GM12878 (cell line): ENCODE measurements around the gene TMEM161A. TPM values are rescaled to one million over a fixed set of nuclear protein-coding genes. Genes with fewer than 3 reads are reported as not detected.

Experiments
- ATAC-seq: fragments of 200-7000 bp; cut with Tn5 transposase; 3 replicates; pipeline ENCODE4 v1.9.1; 2020; ENCODE audit warnings: mild to moderate bottlenecking, moderate library complexity
- BruUV-seq: library from RNA; stranded (reverse); fragments of 400-500 nt; replicated peaks from 2 replicates; lab custom pipeline; 2021; lab: Mats Ljungman, UMichigan
- CTCF ChIA-PET: fragments of 300-600 bp; sonication (Branson Sonifier 250); formaldehyde crosslinking; extraction: SDS; loops from one replicate; lab custom pipeline; 2021; ENCODE audit warnings: inconsistent platforms; lab: Yijun Ruan, JAX
- POLR2A ChIA-PET: fragments of 350-600 bp; formaldehyde crosslinking; extraction: SDS; loops from one replicate; lab custom pipeline; 2021; ENCODE audit warnings: inconsistent platforms; lab: Charles Lee
- RAD21 ChIA-PET: fragments of 300-600 bp; sonication (Branson Sonifier 250); formaldehyde crosslinking; loops from one replicate; lab custom pipeline; 2023; ENCODE audit warnings: antibody characterized with exemption; ENCODE audit not compliant: unreplicated experiment; lab: Charles Lee
- SMC1A ChIA-PET: fragments of 300-600 bp; sonication (Branson Sonifier 250); formaldehyde crosslinking; loops from one replicate; lab custom pipeline; 2023; ENCODE audit not compliant: unreplicated experiment, uncharacterized antibody; lab: Charles Lee
- DNase-seq: peaks from one replicate; pipeline ENCODE4 v3.0.0-alpha.2; 2011; ENCODE audit warnings: low read depth, low spot score
- FAIRE-seq: peaks from 3 replicates; lab custom pipeline; 2011; peaks lifted over from hg19 to GRCh38; lab: Jason Lieb, UNC
- H2AFZ ChIP-seq: 2 replicates; pipeline ENCODE4 v1.6.0; 2011; ENCODE audit warnings: low read depth, low read length, control low read depth; ENCODE audit not compliant: control insufficient read depth
- H3K27ac ChIP-seq: 2 replicates; pipeline ENCODE4 v1.5.1; 2011; ENCODE audit warnings: control low read depth; ENCODE audit not compliant: control insufficient read depth, insufficient read depth
- H3K27me3 ChIP-seq, 2 experiments: replicated peaks in 1 of 2; 2 replicates each; pipeline versions ENCODE4 v1.6.0 to v1.6.1; 2011; ENCODE audit warnings: low read length in 1 of 2; ENCODE audit not compliant: control insufficient read depth in 2 of 2, insufficient read depth in 2 of 2
- H3K36me3 ChIP-seq, 2 experiments: 2 replicates each; pipeline ENCODE4 v1.5.1; 2011; ENCODE audit warnings: low read length in 1 of 2; ENCODE audit not compliant: control insufficient read depth in 2 of 2, insufficient read depth in 2 of 2
- H3K4me1 ChIP-seq: 2 replicates; pipeline ENCODE4 v1.6.1; 2011; ENCODE audit warnings: mild to moderate bottlenecking, low read length, moderate library complexity, mixed read lengths; ENCODE audit not compliant: control insufficient read depth, insufficient read depth
- H3K4me2 ChIP-seq: 2 replicates; pipeline ENCODE4 v1.6.0; 2011; ENCODE audit warnings: control low read depth; ENCODE audit not compliant: control insufficient read depth, insufficient read depth
- H3K4me3 ChIP-seq: fragments of 200-600 bp; sonication (generic); 2 replicates; pipeline ENCODE4 v1.5.1; 2016
- H3K79me2 ChIP-seq: 2 replicates; pipeline ENCODE4 v1.6.0; 2011; ENCODE audit warnings: low read length; ENCODE audit not compliant: control insufficient read depth, insufficient read depth
- H3K9ac ChIP-seq: 2 replicates; pipeline ENCODE4 v1.8.0; 2011; ENCODE audit warnings: low read length, control low read depth, mixed read lengths; ENCODE audit not compliant: control insufficient read depth, insufficient read depth
- H3K9me3 ChIP-seq: replicated peaks from 3 replicates; pipeline ENCODE4 v1.5.1; 2011; ENCODE audit warnings: mild to moderate bottlenecking, low read length; ENCODE audit not compliant: control insufficient read depth, insufficient read depth
- H4K20me1 ChIP-seq: 2 replicates; pipeline ENCODE4 v1.6.0; 2011; ENCODE audit not compliant: control insufficient read depth, insufficient read depth
- CBX3 ChIP-seq: fragments of 200-600 bp; sonication (generic); IDR thresholded peaks from 2 replicates; pipeline ENCODE4 v1.6.1; 2016; ENCODE audit warnings: low read depth, borderline replicate concordance
- CEBPZ ChIP-seq: fragments of 150-350 bp; IDR thresholded peaks from 2 replicates; pipeline ENCODE4 v1.6.1; 2016; ENCODE audit warnings: low read depth, low read length
- HCFC1 ChIP-seq: fragments of 150-350 bp; IDR thresholded peaks from 2 replicates; pipeline ENCODE4 v1.6.1; 2014; ENCODE audit warnings: low read length
- JUNB ChIP-seq: IDR thresholded peaks from 2 replicates; pipeline ENCODE4 v1.6.1; 2016; ENCODE audit warnings: antibody characterized with exemption, mild to moderate bottlenecking
- MLLT1 ChIP-seq: fragments of 450-650 bp; IDR thresholded peaks from 2 replicates; pipeline ENCODE4 v1.6.1; 2016; ENCODE audit warnings: mild to moderate bottlenecking
- NFXL1 ChIP-seq: fragments of 450-650 bp; IDR thresholded peaks from 2 replicates; pipeline ENCODE4 v1.6.1; 2017; ENCODE audit warnings: antibody characterized with exemption, mild to moderate bottlenecking, borderline replicate concordance
- NR2C2 ChIP-seq: IDR thresholded peaks from 2 replicates; pipeline ENCODE4 v1.6.1; 2011; ENCODE audit warnings: borderline replicate concordance, low read depth; ENCODE audit not compliant: control insufficient read depth, insufficient read length
- RAD51 ChIP-seq: fragments of 450-650 bp; IDR thresholded peaks from 2 replicates; pipeline ENCODE4 v1.6.1; 2016; ENCODE audit warnings: moderate library complexity, mild to moderate bottlenecking, inconsistent platforms
- SUPT20H ChIP-seq: IDR thresholded peaks from 2 replicates; pipeline ENCODE4 v1.6.1; 2011; ENCODE audit warnings: low read depth, mild to moderate bottlenecking, low read length, moderate library complexity, borderline replicate concordance; ENCODE audit not compliant: control insufficient read depth
- SUZ12 ChIP-seq: fragments of 200-600 bp; sonication (generic); IDR thresholded peaks from one replicate; pipeline ENCODE4 v1.6.1; 2018; ENCODE audit warnings: antibody characterized with exemption, mild to moderate bottlenecking; ENCODE audit not compliant: unreplicated experiment
- TARDBP ChIP-seq: IDR thresholded peaks from 2 replicates; pipeline ENCODE4 v1.6.1; 2016; ENCODE audit warnings: borderline replicate concordance
- TBL1XR1 ChIP-seq: IDR thresholded peaks from 2 replicates; pipeline ENCODE4 v1.6.1; 2012; ENCODE audit warnings: low read depth, low read length, improper control_type of control experiment
- ZBED1 ChIP-seq: IDR thresholded peaks from 2 replicates; pipeline ENCODE4 v1.6.1; 2016; ENCODE audit warnings: borderline replicate concordance
- ZZZ3 ChIP-seq: IDR thresholded peaks from 2 replicates; pipeline ENCODE4 v1.6.1; 2011; ENCODE audit warnings: low read depth; ENCODE audit not compliant: control insufficient read depth, insufficient read length
- WGBS: methylation state at CpG from one replicate; pipeline ENCODE4 v1.1.6; 2016; ENCODE audit warnings: low lambda C conversion rate; ENCODE audit not compliant: insufficient replicate concordance, insufficient coverage; ENCODE audit errors: missing lambda C conversion rate; 5-methylcytosine and 5-hydroxymethylcytosine counted together
- in situ Hi-C: fragments of 300-500 bp; cut with MboI; formaldehyde crosslinking; loops from 9 replicates; pipeline ENCODE4 v1.14.3; 2018; ENCODE audit warnings: mixed read lengths
- intact Hi-C: fragments of 100-400 bp; cut with micrococcal nuclease; formaldehyde crosslinking; loops from one replicate; pipeline ENCODE4 v1.14.2; 2022; ENCODE audit not compliant: unreplicated experiment
- polyA plus RNA-seq, 11 experiments: library from polyadenylated mRNA; depleted of rRNA in 4 of 11; unstranded in 6 of 11; stranded (reverse) in 5 of 11; fragments of >200 nt; fragmentation: Nextera tagmentation in 4 of 11; fragmentation: Illumina TruSeq in 1 of 11; extraction: Ambion mirVana in 4 of 11; extraction: Trizol in 1 of 11; gene quantifications; 1 replicate in 1 of 11; 2 replicates in 10 of 11; pipeline versions ENCODE4 v1.2.1 to v1.2.3, GENCODE V29; 2011 to 2016; ENCODE audit warnings: inconsistent platforms in 2 of 11, missing spikeins in 2 of 11, low read depth in 1 of 11
- total RNA-seq, 4 experiments: library from RNA; depleted of rRNA in 3 of 4; stranded (reverse); fragments of >200 nt in 3 of 4; fragmentation: Illumina TruSeq in 1 of 4; extraction: Trizol in 1 of 4; gene quantifications; 2 replicates each; pipeline versions ENCODE4 v1.2.1 to v1.2.3, GENCODE V29; 2013 to 2021
- TF ChIP-seq, protein P1 (sequence below): fragments of 450-650 bp; formaldehyde crosslinking; IDR thresholded peaks from 2 replicates; pipeline ENCODE4 v1.4.0; 2022; ENCODE audit warnings: mild to moderate bottlenecking, moderate library complexity

Gene TMEM161A
- total and polyA plus RNA-seq, 10 of the 15 experiments (the other 5 are each of a cell fraction or from before 2014, with no cell fraction given): 1.1 to 37.1 (median 19.0) TPM

- H3K4me1 ChIP-seq: no peaks in the 10 kb centered on the region
- H3K36me3 ChIP-seq: no peaks in the 10 kb centered on the region; a peak in 1 of 4 replicates
- DNase-seq: no peak
- intact Hi-C loops: no loop called here
- RAD21 ChIA-PET: no interaction called here
- no peaks in the 10 kb centered on the region; the same call in 2 of the 3 replicates for H3K9me3 ChIP-seq
- POLR2A ChIA-PET: no interaction called here
- no peak overlapping the region for H2AFZ ChIP-seq
- ATAC-seq: no peak
- H3K27me3 ChIP-seq: no peaks in the 10 kb centered on the region
- in situ Hi-C loops: no loop called here
- H4K20me1 ChIP-seq: no peaks in the 10 kb centered on the region
- no peak overlapping the region for H3K4me2 ChIP-seq
- CTCF ChIA-PET: no interaction called here
- no peak overlapping the region for H3K9ac ChIP-seq
- H3K4me3 ChIP-seq: no peak overlapping the region
- FAIRE-seq: no peak
- H3K79me2 ChIP-seq: no peaks in the 10 kb centered on the region
- no TSS peak for BruUV-seq
- no peak overlapping the region for H3K27ac ChIP-seq
- SMC1A ChIA-PET: no interaction called here
- 90% methylated on average over 6 of the region's 6 CpGs for WGBS
- TF ChIP-seq, protein P1, sequence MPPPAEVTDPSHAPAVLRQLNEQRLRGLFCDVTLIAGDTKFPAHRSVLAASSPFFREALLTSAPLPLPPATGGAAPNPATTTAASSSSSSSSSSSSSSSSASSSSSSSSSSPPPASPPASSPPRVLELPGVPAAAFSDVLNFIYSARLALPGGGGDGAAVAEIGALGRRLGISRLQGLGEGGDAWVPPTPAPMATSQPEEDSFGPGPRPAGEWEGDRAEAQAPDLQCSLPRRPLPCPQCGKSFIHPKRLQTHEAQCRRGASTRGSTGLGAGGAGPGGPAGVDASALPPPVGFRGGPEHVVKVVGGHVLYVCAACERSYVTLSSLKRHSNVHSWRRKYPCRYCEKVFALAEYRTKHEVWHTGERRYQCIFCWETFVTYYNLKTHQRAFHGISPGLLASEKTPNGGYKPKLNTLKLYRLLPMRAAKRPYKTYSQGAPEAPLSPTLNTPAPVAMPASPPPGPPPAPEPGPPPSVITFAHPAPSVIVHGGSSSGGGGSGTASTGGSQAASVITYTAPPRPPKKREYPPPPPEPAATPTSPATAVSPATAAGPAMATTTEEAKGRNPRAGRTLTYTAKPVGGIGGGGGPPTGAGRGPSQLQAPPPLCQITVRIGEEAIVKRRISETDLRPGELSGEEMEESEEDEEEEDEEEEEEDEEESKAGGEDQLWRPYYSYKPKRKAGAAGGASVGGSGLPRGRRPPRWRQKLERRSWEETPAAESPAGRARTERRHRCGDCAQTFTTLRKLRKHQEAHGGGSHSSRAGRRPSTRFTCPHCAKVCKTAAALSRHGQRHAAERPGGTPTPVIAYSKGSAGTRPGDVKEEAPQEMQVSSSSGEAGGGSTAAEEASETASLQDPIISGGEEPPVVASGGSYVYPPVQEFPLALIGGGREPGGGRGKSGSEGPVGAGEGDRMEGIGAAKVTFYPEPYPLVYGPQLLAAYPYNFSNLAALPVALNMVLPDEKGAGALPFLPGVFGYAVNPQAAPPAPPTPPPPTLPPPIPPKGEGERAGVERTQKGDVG: no peak
- TF ChIP-seq HCFC1 (no peak), NFXL1 (no peak), NR2C2 (no peak), SUPT20H (no peak), ZZZ3 (no peak), TBL1XR1 (no peak), CBX3 (no peak), JUNB (no peak), CEBPZ (no peak), TARDBP (no peak), SUZ12 (no peak), RAD51 (no peak), MLLT1 (no peak), ZBED1 (no peak)
Observed at GRCh38 chr19:19126102-19126501, 12.2 kb downstream of the TMEM161A start.
